Heart left ventricle (tissue), 13 donors: ENCODE data around the gene MAGI1.

Experiments
- CTCF ChIP-seq, 12 donors: fragments of 200-600 bp; sonication (generic) in 4 of 12; IDR thresholded peaks; one replicate each; pipeline versions ENCODE4 v1.5.0 to v1.8.0; 2018 to 2022; ENCODE audit warnings: antibody characterized with exemption in 12 of 12, mild to moderate bottlenecking in 5 of 12
- POLR2A ChIP-seq, 2 donors: fragments of 450-650 bp; IDR thresholded peaks; one replicate each; pipeline ENCODE4 v1.6.1; 2017; ENCODE audit warnings: antibody characterized with exemption in 2 of 2, mild to moderate bottlenecking in 2 of 2, moderate library complexity in 2 of 2
- donor health status: ischemic (EF 13 %, LVEDD 7.1; RV severe dilation, severe dysfunction).
- donor health status: DM: no; HTN: yes; CAD: no.
- donor health status: DM: no; HTN: no; CAD: no.
- donor health status: ischemic (EF 25% LVEDD 6.9; RV normal size, moderate dysfunction).
- donor health status: ischemic (EF 25% LVEDD 5.7; RV mildly dilated, moderate dysfunction).
- donor health status: ischemic (EF 35%, LVEDD 5.7; RV mildly dilated, moderate dysfunction).
- donor health status: nonischemic (EF 11% LVEDD 7.7; RV severe dilation, severe dysfunction).
- donor health status: DM: yes; HTN: yes; CAD: no.
- donor health status: PGD.
- donor health status: ischemic (EF 29% LVEDD 5.4; RV normal size, mild dysfunction).
- donor health status: nonischemic (EF 23%, LVEDD 6.1; RV moderate dilation, normal function).

GRCh38 chr3:65938676-65939075, 100.0 kb downstream of the MAGI1 start:
- TF ChIP-seq CTCF (IDR thresholded peaks at IDR 0.05) (no peak), POLR2A (IDR thresholded peaks at IDR 0.05) (no peak)
